ENCODE data around the gene ASGR2.

DNA sequence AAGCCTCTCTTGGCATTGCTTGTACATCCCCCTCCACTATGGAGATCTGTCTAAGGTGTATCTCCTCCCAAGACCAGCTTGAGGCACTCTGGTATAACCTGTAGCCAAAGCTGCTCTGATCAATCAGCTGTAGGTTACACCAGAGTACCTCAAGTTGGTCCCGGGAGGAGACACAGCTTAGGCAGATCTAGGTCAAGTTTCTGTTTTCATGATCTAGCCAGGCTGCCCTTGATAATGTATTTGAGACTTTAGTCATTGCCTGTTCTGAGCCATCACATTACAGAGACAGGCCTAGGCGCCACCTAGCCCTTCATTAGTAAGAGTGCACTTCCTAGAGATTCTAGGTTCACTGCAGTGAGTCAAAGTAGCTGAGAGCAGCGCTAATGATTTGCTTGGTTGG lies 33.1 kb upstream of the ASGR2 start:
- TF ChIP-seq POLR2A (IDR thresholded peaks at IDR 0.05), result no peak
- TF ChIP-seq CTCF (IDR thresholded peaks at IDR 0.05 in 4 of 5, conservative IDR thresholded peaks at IDR 0.05 in 1 of 5), result no peak
